T-helper 1 cell treated with Interleukin-12 subunit alpha and Interleukin-12 subunit beta and Interleukin-4 antibody, amounts not matched to agents 30 ng/mL and 1 ng/mL, for 36 hours (primary cell): ENCODE results near the gene BGLAP. TPM values are rescaled to one million over a fixed set of nuclear protein-coding genes. Genes with fewer than 3 reads are reported as not detected.

Experiments used
- intact Hi-C: fragments of 100-400 bp; cut with micrococcal nuclease; formaldehyde crosslinking; loops from one replicate; pipeline ENCODE4 v1.15.1; 2024
- total RNA-seq: library from RNA; stranded (reverse); gene quantifications from 2 replicates; pipeline ENCODE4 v1.2.3, GENCODE V29; 2022

Gene BGLAP
- total RNA-seq, 1 donor from 2014 or later = 1.6 TPM

DNA sequence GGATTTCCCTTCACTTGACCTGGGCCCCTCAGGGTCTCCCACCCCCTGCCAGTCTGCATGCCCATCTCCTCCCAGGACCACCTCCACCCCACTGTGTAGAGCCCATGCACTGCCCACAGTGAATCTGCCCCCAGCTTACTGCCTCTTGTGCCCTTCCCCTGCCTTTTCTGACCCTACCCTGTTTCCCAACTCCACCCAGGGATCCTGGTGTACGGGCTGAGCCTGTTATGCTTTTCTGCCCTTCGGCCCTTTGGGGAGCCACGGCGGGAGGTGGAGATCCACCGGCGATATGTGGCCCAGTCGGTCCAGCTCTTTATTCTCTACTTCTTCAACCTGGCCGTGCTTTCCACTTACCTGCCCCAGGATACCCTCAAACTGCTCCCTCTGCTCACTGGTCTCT is 44.1 kb downstream of the BGLAP start:
- intact Hi-C loops = no loop called here

- intact Hi-C loops = no loop called here
Measured at GRCh38 chr1:156289857-156290256, 47.9 kb downstream of the BGLAP start.

- intact Hi-C loops = no loop called here
Measured at GRCh38 chr1:156291226-156292061, 49.5 kb downstream of the BGLAP start.

Other genes with a start within 250 kb of the BGLAP start
- gene SSR2, start 221.2 kb upstream of the BGLAP start, total RNA-seq = 278 and 281 TPM in 2 replicates
- 39.0 and 40.6 TPM in 2 replicates for gene UBQLN4, start 188.4 kb upstream of the BGLAP start, total RNA-seq
- gene LAMTOR2, start 187.4 kb upstream of the BGLAP start, total RNA-seq = 62.0 and 62.1 TPM in 2 replicates
- gene RAB25, start 181.0 kb upstream of the BGLAP start, total RNA-seq = 0.56 TPM in 1 of 2 replicates, not detected in the other
- 0.07 TPM in 1 of 2 replicates, not detected in the other for gene MEX3A, start 159.7 kb upstream of the BGLAP start, total RNA-seq
- 32.7 and 33.3 TPM in 2 replicates for gene LMNA, start 127.5 kb upstream of the BGLAP start, total RNA-seq
- 4.6 and 5.1 TPM in 2 replicates for gene SEMA4A, start 88.6 kb upstream of the BGLAP start, total RNA-seq
- gene SLC25A44, start 48.1 kb upstream of the BGLAP start, total RNA-seq = 41.9 and 46.5 TPM in 2 replicates
- gene PMF1, start 29.2 kb upstream of the BGLAP start, total RNA-seq = 83.8 and 87.8 TPM in 2 replicates
- 5.7 and 8.3 TPM in 2 replicates for gene PAQR6, start 5.9 kb downstream of the BGLAP start, total RNA-seq
- 70.6 and 71.5 TPM in 2 replicates for gene SMG5, start 40.6 kb downstream of the BGLAP start, total RNA-seq
- gene TMEM79, start 42.1 kb downstream of the BGLAP start, total RNA-seq = 8.4 and 8.5 TPM in 2 replicates
- 37.5 and 45.2 TPM in 2 replicates for gene GLMP, start 53.5 kb downstream of the BGLAP start, total RNA-seq
- gene VHLL, start 57.1 kb downstream of the BGLAP start, total RNA-seq = not detected in 2 replicates
- 288 and 298 TPM in 2 replicates for gene CCT3, start 96.1 kb downstream of the BGLAP start, total RNA-seq
- gene TSACC, start 96.3 kb downstream of the BGLAP start, total RNA-seq = 0.59 TPM in 1 of 2 replicates, not detected in the other
- not detected in 2 replicates for gene RHBG, start 127.0 kb downstream of the BGLAP start, total RNA-seq